A673 (cell line): ENCODE data around the gene ANKRD40.

ENCODE experiments used
- CTCF ChIP-seq: fragments of 300-800, 200-600 bp; sonication (generic); conservative IDR thresholded peaks from 2 replicates; pipeline ENCODE4 v1.5.1; 2017; ENCODE audit warnings: low read depth, mild to moderate bottlenecking, antibody characterized with exemption, low read length, moderate library complexity, mixed read lengths
- EZH2 ChIP-seq: fragments of 200-600 bp; sonication (generic); IDR thresholded peaks from 2 replicates; pipeline ENCODE4 v1.6.1; 2017; ENCODE audit warnings: borderline replicate concordance, low read depth, mild to moderate bottlenecking, mixed read lengths, antibody characterized with exemption, low read length; ENCODE audit not compliant: poor library complexity, severe bottlenecking

GRCh38 chr17:50666316-50666715 lies 41.4 kb downstream of the ANKRD40 start:
- TF ChIP-seq EZH2 (no peak), CTCF (no peak)
